ENCODE results near the gene LTA4H.
A peak's percentile ranks its signal among the peaks of the same experiment; 100 is the strongest.

The LTA4H gene

DNA sequence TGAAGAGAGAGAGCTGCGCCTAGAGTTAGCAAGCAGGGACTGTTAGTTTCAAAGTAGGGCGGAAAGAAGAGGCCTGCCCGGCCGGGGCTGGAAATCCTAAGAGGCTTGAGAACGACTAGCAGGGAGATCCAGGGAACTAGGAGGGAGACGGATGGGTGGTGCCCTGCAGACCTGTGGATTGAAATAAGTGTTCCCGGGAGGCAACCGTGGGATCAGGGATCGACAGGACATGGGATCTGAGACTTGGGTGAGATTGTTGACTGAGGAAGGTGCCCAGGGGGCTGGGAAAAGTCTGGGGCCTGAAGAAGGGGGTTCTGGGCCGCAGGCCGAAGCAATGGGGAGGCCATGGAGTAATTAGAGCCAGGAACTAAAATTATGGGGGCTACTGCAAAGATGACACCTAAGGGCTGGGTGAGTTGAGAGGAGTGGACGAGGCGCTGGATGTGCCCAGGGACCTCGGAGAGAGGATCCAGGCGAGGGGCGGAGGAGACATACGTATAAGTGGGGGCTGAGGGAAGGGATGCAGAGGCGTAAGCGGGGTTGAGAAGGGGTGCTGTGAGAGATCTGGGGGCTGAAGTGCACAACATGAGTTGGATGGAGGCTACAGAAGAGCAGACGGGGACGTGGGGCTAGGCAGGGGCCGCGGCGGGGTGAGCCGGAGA, 635 bp downstream of the LTA4H start (continued):
- TF ChIP-seq ZNF350 (tag by site-specific recombination; IDR thresholded peaks at IDR 0.05) (no peak), ZNF157 (tag by site-specific recombination; IDR thresholded peaks at IDR 0.05) (no peak), ZNF133 (tag by site-specific recombination; IDR thresholded peaks at IDR 0.05) (peak; percentile 100), ZNF23 (tag by site-specific recombination; IDR thresholded peaks at IDR 0.05; ENCODE audit: borderline replicate concordance) (no peak), ZNF645 (tag by site-specific recombination; IDR thresholded peaks at IDR 0.05) (0 out of 2 replicates have a peak, but pooled peaks have one; percentile 67), IKZF3 (tag by site-specific recombination; IDR thresholded peaks at IDR 0.05) (no peak), ZNF146 (tag by site-specific recombination; IDR thresholded peaks at IDR 0.05) (0 out of 2 replicates have a peak, but pooled peaks have one; percentile 22), ZNF473 (tag by site-specific recombination; IDR thresholded peaks at IDR 0.05) (no peak), ZNF510 (tag by site-specific recombination; IDR thresholded peaks at IDR 0.05; ENCODE audit: insufficient replicate concordance) (no peak), ZFP69B (tag by site-specific recombination; IDR thresholded peaks at IDR 0.05) (no peak), ZNF394 (tag by site-specific recombination; IDR thresholded peaks at IDR 0.05; ENCODE audit: borderline replicate concordance) (no peak), ZNF658 (tag by site-specific recombination; IDR thresholded peaks at IDR 0.05) (no peak), ZNF501 (tag by site-specific recombination; IDR thresholded peaks at IDR 0.05) (no peak), ZFP3 (tag by site-specific recombination; IDR thresholded peaks at IDR 0.05; ENCODE audit: low read depth) (no peak), ZNF214 (tag by site-specific recombination; IDR thresholded peaks at IDR 0.05; ENCODE audit: borderline replicate concordance) (no peak), KLF9 (tag by site-specific recombination; IDR thresholded peaks at IDR 0.05; ENCODE audit: low read depth) (no peak; the same call in 1 of the 2 replicates), ZNF529 (tag by site-specific recombination; IDR thresholded peaks at IDR 0.05; ENCODE audit: insufficient replicate concordance) (no peak), ZNF169 (tag by site-specific recombination; IDR thresholded peaks at IDR 0.05) (no peak), KLF16 (tag by site-specific recombination; IDR thresholded peaks at IDR 0.05) (peak; percentile 45), ZSCAN4 (tag by site-specific recombination; IDR thresholded peaks at IDR 0.05) (no peak), ZNF768 (tag by site-specific recombination; IDR thresholded peaks at IDR 0.05) (no peak), ZNF175 (tag by site-specific recombination; IDR thresholded peaks at IDR 0.05) (no peak), REST (tag by site-specific recombination; IDR thresholded peaks at IDR 0.05) (peak; percentile 68), RBAK (tag by site-specific recombination; IDR thresholded peaks at IDR 0.05) (no peak), ZNF10 (tag by site-specific recombination; IDR thresholded peaks at IDR 0.05) (no peak), SCRT2 (tag by site-specific recombination; IDR thresholded peaks at IDR 0.05) (peak; percentile 90)
- TF ChIP-seq, protein P1, sequence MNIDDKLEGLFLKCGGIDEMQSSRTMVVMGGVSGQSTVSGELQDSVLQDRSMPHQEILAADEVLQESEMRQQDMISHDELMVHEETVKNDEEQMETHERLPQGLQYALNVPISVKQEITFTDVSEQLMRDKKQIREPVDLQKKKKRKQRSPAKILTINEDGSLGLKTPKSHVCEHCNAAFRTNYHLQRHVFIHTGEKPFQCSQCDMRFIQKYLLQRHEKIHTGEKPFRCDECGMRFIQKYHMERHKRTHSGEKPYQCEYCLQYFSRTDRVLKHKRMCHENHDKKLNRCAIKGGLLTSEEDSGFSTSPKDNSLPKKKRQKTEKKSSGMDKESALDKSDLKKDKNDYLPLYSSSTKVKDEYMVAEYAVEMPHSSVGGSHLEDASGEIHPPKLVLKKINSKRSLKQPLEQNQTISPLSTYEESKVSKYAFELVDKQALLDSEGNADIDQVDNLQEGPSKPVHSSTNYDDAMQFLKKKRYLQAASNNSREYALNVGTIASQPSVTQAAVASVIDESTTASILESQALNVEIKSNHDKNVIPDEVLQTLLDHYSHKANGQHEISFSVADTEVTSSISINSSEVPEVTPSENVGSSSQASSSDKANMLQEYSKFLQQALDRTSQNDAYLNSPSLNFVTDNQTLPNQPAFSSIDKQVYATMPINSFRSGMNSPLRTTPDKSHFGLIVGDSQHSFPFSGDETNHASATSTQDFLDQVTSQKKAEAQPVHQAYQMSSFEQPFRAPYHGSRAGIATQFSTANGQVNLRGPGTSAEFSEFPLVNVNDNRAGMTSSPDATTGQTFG (tag by site-specific recombination; IDR thresholded peaks at IDR 0.05; ENCODE audit: borderline replicate concordance): no peak
- TF ChIP-seq, protein P2, sequence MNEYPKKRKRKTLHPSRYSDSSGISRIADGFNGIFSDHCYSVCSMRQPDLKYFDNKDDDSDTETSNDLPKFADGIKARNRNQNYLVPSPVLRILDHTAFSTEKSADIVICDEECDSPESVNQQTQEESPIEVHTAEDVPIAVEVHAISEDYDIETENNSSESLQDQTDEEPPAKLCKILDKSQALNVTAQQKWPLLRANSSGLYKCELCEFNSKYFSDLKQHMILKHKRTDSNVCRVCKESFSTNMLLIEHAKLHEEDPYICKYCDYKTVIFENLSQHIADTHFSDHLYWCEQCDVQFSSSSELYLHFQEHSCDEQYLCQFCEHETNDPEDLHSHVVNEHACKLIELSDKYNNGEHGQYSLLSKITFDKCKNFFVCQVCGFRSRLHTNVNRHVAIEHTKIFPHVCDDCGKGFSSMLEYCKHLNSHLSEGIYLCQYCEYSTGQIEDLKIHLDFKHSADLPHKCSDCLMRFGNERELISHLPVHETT (tag by site-specific recombination; IDR thresholded peaks at IDR 0.05): no peak

All from HEK293 (cell line).